ENCODE results near the gene MVB12A.

DNA sequence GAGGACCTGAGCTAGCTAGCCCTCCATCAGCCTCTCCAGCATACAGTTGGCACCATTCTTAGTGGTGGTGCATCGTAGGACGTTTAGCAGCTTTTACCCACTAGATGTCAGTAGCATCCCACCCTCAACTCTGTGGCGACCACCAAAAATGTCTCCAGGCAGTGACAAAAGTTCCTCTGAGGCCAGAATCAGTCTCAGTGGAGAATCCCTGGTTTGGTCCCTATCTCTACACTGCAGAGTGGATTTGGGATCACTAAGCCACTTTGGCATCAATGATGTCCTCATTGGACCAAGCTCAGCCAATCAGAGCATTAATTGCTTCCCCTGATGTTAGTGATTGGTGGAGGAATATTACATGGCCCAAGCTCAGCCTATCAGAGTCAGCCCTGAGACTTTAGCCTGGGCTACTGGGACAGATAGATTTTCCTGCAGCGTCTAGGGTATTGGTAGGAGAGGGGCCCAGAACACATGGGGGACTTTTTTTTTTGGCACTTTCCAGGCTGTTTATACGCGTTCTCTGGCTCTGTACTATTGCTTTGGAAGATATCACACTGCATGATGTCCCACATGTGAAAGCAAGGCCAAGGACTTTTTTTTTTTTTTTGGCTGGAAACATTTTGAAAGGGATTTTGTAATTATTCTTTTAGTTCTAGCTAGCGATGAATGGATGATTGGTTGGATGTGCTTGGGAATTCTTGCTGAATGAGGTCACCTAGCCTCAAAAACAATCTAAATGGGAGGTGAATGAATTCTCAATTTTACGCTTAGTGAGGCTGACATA lies 21.6 kb downstream of the MVB12A start:
- TF ChIP-seq, protein P1, sequence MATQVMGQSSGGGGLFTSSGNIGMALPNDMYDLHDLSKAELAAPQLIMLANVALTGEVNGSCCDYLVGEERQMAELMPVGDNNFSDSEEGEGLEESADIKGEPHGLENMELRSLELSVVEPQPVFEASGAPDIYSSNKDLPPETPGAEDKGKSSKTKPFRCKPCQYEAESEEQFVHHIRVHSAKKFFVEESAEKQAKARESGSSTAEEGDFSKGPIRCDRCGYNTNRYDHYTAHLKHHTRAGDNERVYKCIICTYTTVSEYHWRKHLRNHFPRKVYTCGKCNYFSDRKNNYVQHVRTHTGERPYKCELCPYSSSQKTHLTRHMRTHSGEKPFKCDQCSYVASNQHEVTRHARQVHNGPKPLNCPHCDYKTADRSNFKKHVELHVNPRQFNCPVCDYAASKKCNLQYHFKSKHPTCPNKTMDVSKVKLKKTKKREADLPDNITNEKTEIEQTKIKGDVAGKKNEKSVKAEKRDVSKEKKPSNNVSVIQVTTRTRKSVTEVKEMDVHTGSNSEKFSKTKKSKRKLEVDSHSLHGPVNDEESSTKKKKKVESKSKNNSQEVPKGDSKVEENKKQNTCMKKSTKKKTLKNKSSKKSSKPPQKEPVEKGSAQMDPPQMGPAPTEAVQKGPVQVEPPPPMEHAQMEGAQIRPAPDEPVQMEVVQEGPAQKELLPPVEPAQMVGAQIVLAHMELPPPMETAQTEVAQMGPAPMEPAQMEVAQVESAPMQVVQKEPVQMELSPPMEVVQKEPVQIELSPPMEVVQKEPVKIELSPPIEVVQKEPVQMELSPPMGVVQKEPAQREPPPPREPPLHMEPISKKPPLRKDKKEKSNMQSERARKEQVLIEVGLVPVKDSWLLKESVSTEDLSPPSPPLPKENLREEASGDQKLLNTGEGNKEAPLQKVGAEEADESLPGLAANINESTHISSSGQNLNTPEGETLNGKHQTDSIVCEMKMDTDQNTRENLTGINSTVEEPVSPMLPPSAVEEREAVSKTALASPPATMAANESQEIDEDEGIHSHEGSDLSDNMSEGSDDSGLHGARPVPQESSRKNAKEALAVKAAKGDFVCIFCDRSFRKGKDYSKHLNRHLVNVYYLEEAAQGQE (IDR thresholded peaks at IDR 0.05; ENCODE audit: insufficient read depth in 1 of 2, low read depth in 2 of 2, low read length in 2 of 2): no peak
- TF ChIP-seq POLR2AphosphoS5 (IDR thresholded peaks at IDR 0.05; ENCODE audit: low read depth, low read length): no peak

Measured in PFSK-1 (cell line).